AG04450 (cell line): ENCODE measurements around the gene PLA2G4A. TPM values are rescaled to one million over a fixed set of nuclear protein-coding genes. Genes with fewer than 3 reads are reported as not detected.

Experiments used
- CTCF ChIA-PET: fragments of 300-600, 350-600 bp; formaldehyde crosslinking; extraction: SDS; loops from one replicate; lab custom pipeline; 2022; ENCODE audit warnings: antibody characterized with exemption, inconsistent platforms; lab: Charles Lee
- POLR2A ChIA-PET: fragments of 350-600 bp; formaldehyde crosslinking; extraction: SDS; loops from one replicate; lab custom pipeline; 2021; ENCODE audit warnings: antibody characterized with exemption, inconsistent platforms; lab: Yijun Ruan, JAX
- DNase-seq: peaks from one replicate; pipeline ENCODE4 v3.0.0-alpha.2; 2011; ENCODE audit warnings: low read depth, low spot score
- H3K27ac ChIP-seq: one replicate; pipeline ENCODE4 v1.5.1; 2012; ENCODE audit warnings: low read depth, low read length, control low read depth
- H3K27me3 ChIP-seq: one replicate; pipeline ENCODE4 v1.6.0; 2012; ENCODE audit warnings: low read length; ENCODE audit not compliant: control insufficient read depth, insufficient read depth
- H3K4me3 ChIP-seq: 2 replicates; pipeline ENCODE4 v1.5.1; 2011; ENCODE audit warnings: mild to moderate bottlenecking, low read depth, low read length, control low read depth
- H3K9me3 ChIP-seq: 2 replicates; pipeline ENCODE4 v1.5.1; 2012; ENCODE audit warnings: low read length; ENCODE audit not compliant: control insufficient read depth, insufficient read depth
- CTCF ChIP-seq: IDR thresholded peaks from 2 replicates; pipeline ENCODE4 v1.5.1; 2011; ENCODE audit warnings: low read depth, low read length, control low read depth, inconsistent platforms
- polyA plus RNA-seq: library from polyadenylated mRNA; depleted of rRNA; stranded (reverse); fragments of >200 nt; gene quantifications from 2 replicates; pipeline ENCODE4 v1.2.3, GENCODE V29; 2011

Gene PLA2G4A
- polyA plus RNA-seq, 1 experiment = 5.5 TPM

- CTCF ChIA-PET = no interaction called here
- H3K9me3 ChIP-seq = no peaks in the 10 kb centered on the region
- H3K27ac ChIP-seq = no peak overlapping the region
- no peak overlapping the region for H3K4me3 ChIP-seq
- no peak for DNase-seq
- TF ChIP-seq CTCF = no peak
- H3K27me3 ChIP-seq = no peaks in the 10 kb centered on the region
- POLR2A ChIA-PET = no interaction called here
Measured at GRCh38 chr1:186865857-186866256, 37.1 kb downstream of the PLA2G4A start.

DNA sequence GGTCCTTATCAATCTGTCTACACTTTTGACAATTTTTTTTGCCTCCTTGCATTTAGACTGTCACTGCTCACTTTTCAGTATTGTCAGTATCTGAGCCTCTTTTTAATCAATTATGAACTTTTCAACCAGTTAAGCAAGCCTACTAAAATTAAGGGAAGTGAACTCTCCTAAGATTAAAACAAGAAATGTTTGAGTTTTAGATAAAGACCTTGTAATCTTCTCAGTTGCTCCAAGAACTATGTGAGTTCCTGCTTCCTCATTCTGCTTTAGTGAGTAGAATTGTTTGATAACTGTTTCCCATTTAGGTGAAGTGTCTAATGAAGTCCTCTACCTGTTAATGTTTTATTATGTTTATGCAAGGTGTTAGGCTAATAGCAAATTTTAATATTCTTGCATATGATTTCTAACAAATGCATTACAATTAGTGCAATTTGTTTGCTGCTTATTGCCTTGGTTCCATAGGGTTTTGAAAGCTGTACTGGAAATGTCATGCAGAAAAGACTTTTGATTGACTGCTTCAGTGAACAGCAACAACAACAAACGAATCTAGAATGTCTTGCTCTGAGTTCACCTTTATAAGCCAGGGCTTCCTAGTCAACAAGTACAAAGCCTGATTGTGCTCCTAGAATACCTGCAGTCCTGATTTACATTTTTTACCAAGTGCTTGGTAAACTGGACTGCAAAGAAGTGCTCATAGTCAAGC, 40.9 kb downstream of the PLA2G4A start:
- no peak for TF ChIP-seq CTCF
- Histone ChIP-seq H3K4me3 (no peak overlapping the region), H3K27ac (no peak overlapping the region), H3K27me3 (no peaks in the 10 kb centered on the region), H3K9me3 (no peaks in the 10 kb centered on the region)
- ChIA-PET CTCF (no interaction called here), POLR2A (no interaction called here)
- no peak for DNase-seq

GRCh38 chr1:186871784-186872183, 43.0 kb downstream of the PLA2G4A start:
- ChIA-PET POLR2A (no interaction called here), CTCF (no interaction called here)
- no peak for TF ChIP-seq CTCF
- Histone ChIP-seq H3K27me3 (no peaks in the 10 kb centered on the region), H3K4me3 (no peak overlapping the region), H3K27ac (no peak overlapping the region), H3K9me3 (no peaks in the 10 kb centered on the region)
- no peak for DNase-seq

DNA sequence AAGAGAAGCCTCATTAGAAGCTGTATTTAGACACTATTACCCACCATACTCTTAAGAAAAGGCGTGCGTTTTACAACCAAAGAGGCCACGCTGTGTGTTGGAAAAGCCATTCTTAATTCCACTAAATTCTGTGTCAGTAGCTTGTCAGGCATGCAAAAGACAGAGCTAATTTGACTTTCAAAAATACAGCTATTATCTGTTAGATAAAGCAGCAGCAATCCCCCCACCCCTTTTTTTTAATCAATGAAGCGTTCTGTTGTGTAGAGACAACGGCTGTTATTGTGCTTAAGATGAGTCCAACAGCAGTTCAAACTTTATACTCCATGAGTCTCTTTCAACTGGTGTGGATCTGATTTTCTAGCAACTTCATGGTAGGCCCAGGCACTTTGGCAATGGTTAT, 43.5 kb downstream of the PLA2G4A start:
- no peak overlapping the region for H3K4me3 ChIP-seq
- no peak for DNase-seq
- H3K9me3 ChIP-seq = no peaks in the 10 kb centered on the region
- CTCF ChIA-PET = no interaction called here
- H3K27me3 ChIP-seq = no peaks in the 10 kb centered on the region
- POLR2A ChIA-PET = no interaction called here
- no peak for TF ChIP-seq CTCF
- H3K27ac ChIP-seq = no peak overlapping the region

GRCh38 chr1:186873687-186874086, 44.9 kb downstream of the PLA2G4A start:
- no peak for DNase-seq
- CTCF ChIA-PET = interaction anchor here (1.2 kb wide), 1 partner anchor 499 kb away, joined by 3 read pairs; the partner anchor contains the start of gene TPR
- Histone ChIP-seq H3K27ac (no peak overlapping the region), H3K27me3 (no peaks in the 10 kb centered on the region), H3K4me3 (no peak overlapping the region), H3K9me3 (no peaks in the 10 kb centered on the region)
- POLR2A ChIA-PET = no interaction called here
- TF ChIP-seq CTCF = no peak
